Spleen (tissue), 11 donors: ENCODE results near the gene HUNK. TPM values are rescaled to one million over a fixed set of nuclear protein-coding genes. Genes with fewer than 3 reads are reported as not detected.

Experiments
- DNase-seq: peaks from one replicate; pipeline ENCODE4 v3.0.0-alpha.2; 2020
- H3K27ac ChIP-seq, 8 donors: fragments of 200-600 bp; sonication (generic) in 7 of 8; 1 replicate in 4 of 8; 2 replicates in 4 of 8; pipeline versions ENCODE4 v1.5.0 to v1.8.0; 2016 to 2021; ENCODE audit warnings: inconsistent platforms in 4 of 8, mild to moderate bottlenecking in 4 of 8, moderate library complexity in 1 of 8
- H3K27me3 ChIP-seq, 7 donors: fragments of 200-600 bp; sonication (generic) in 6 of 7; replicated peaks in 1 of 7; 1 replicate in 4 of 7; 2 replicates in 3 of 7; pipeline versions ENCODE4 v1.5.0 to v1.8.0; 2016 to 2021; ENCODE audit warnings: inconsistent platforms in 3 of 7, mild to moderate bottlenecking in 1 of 7
- H3K36me3 ChIP-seq, 6 donors: fragments of 200-600 bp; sonication (generic) in 5 of 6; 1 replicate in 4 of 6; 2 replicates in 2 of 6; pipeline versions ENCODE4 v1.5.0 to v1.8.0; 2016 to 2021; ENCODE audit warnings: inconsistent platforms in 2 of 6
- H3K4me1 ChIP-seq, 6 donors: fragments of 200-600 bp; sonication (generic) in 5 of 6; 1 replicate in 3 of 6; 2 replicates in 3 of 6; pipeline versions ENCODE4 v1.5.0 to v1.8.0; 2016 to 2021; ENCODE audit warnings: inconsistent platforms in 3 of 6
- H3K4me3 ChIP-seq, 8 donors: fragments of 200-600 bp; sonication (generic) in 7 of 8; 1 replicate in 4 of 8; 2 replicates in 4 of 8; pipeline versions ENCODE4 v1.5.0 to v1.8.0; 2016 to 2021; ENCODE audit warnings: inconsistent platforms in 4 of 8, mild to moderate bottlenecking in 4 of 8, moderate library complexity in 2 of 8
- H3K9me3 ChIP-seq, 8 donors: fragments of 200-600 bp; sonication (generic) in 7 of 8; 1 replicate in 4 of 8; 2 replicates in 4 of 8; pipeline versions ENCODE4 v1.5.0 to v1.8.0; 2016 to 2021; ENCODE audit warnings: inconsistent platforms in 4 of 8
- POLR2A ChIP-seq, 3 donors: fragments of 450-650 bp; IDR thresholded peaks; one replicate each; pipeline ENCODE4 v1.5.1; 2017; ENCODE audit warnings: antibody characterized with exemption in 3 of 3, mild to moderate bottlenecking in 1 of 3
- POLR2AphosphoS5 ChIP-seq, 3 donors: sonication (generic); formaldehyde crosslinking; IDR thresholded peaks; one replicate each; pipeline ENCODE4 v1.5.1; 2017; ENCODE audit warnings: antibody characterized with exemption in 3 of 3
- WGBS, 5 donors: extraction: QIAGEN DNeasy Blood & Tissue Kit in 3 of 5; methylation state at CpG; one replicate each; pipeline versions ENCODE4 v1.1.5 to v1.1.7; 2013 to 2018; 5-methylcytosine and 5-hydroxymethylcytosine counted together
- intact Hi-C: fragments of 100-400 bp; cut with DNase I; formaldehyde crosslinking; loops from one replicate; pipeline ENCODE4 v1.15.0; 2023; ENCODE audit warnings: low total_unique reads
- polyA plus RNA-seq, 3 donors: library from polyadenylated mRNA; stranded (reverse); fragments of 200-250 nt; gene quantifications; one replicate each; pipeline ENCODE4 v1.2.1, GENCODE V29; 2013
- total RNA-seq, 7 donors: library from RNA; depleted of rRNA in 3 of 7; stranded (reverse); fragments of >200 nt in 3 of 7; fragmentation: NEBNext Ultra II Directional in 4 of 7; extraction: Animal tissue kit (Norgen Biotek cat#: 25700) in 4 of 7; gene quantifications; one replicate each; pipeline versions ENCODE4 v1.1.0 to v1.2.1, GENCODE V29; 2016 to 2021
- TF ChIP-seq, protein P1 (sequence below), 11 experiments: fragments of 200-600 bp in 7 of 11; fragments of 450-650 bp in 4 of 11; sonication (generic) in 4 of 11; IDR thresholded peaks in 8 of 11; conservative IDR thresholded peaks in 3 of 11; 1 replicate in 7 of 11; 2 replicates in 4 of 11; pipeline versions ENCODE4 v1.4.0 to v1.8.0; 2016 to 2021; ENCODE audit warnings: antibody characterized with exemption in 11 of 11, inconsistent platforms in 4 of 11, mild to moderate bottlenecking in 1 of 11
- donor health status: healthy with polysubstance abuse.
- donor health status: DM: no; HTN: no; CAD: no; lungs with moderate emphysema.
- donor health status: DM: no; HTN: no; CAD: no.
- donor health status: Bipolar disorder and iron deficiency.
- donor health status: healthy.
- donor health status: DM: no; HTN: no; CAD: no.
- donor health status: DM: yes; HTN: yes; CAD: no.

Gene HUNK
- total and polyA plus RNA-seq, 10 donors: 0.06 to 0.41 (median 0.14) TPM; not detected in 3

DNA sequence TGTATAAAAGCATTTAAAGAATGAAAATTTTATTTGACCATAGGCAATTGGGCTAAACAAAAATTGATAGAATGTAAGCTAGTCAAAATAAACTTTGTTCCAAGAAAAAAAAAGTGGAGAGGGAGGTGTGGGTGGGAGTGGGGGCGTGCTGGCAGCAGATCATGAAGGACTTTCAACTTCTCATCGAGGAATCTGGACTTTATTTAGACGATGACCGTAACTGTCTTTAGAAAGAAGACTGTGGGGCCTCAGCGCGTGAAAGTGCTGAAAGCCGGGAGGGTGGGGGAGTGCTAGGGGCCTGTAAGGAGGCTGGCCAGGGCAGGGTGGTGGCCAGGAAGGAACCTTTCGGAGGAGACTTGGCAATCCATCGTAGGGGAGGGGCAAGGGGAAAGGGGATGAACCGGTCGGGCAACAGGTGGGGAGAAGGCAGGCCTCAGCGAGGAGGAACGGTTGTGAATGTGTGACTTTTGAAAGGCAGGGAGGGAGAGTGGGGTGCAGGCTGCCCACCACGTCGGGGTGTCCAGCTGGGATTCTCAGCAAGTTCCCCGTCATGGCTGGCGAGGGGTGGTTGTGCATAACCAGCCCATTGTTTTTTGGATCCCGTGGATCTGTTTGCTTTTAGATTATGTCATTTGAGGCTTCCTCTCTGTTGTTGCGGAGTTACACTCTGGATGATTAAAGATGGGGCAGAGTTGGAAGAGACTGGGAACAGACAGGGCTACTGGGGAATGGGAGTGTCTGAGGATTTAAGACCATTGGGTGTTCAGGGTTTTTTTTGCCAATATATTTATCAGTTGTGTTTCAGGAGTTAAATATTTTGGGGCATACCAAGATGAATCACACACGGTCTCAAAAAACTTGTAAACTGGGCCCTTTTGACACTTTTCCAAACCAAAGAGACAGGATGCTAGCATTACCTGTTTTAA is 35.5 kb downstream of the HUNK start:
- Histone ChIP-seq H3K9me3 (no peaks in the 10 kb centered on the region), H3K27me3 (peaks cover 0 to 41% (median 7%) of the 10 kb centered on the region in 7 donors), H3K27ac (no peak overlapping the region), H3K36me3 (no peaks in the 10 kb centered on the region), H3K4me1 (no peaks in the 10 kb centered on the region), H3K4me3 (no peak overlapping the region)
- DNase-seq: no peak
- intact Hi-C loops: no loop called here
- 36 to 46% (median 45%) methylated on average over 20 of the region's 20 CpGs for WGBS, 5 donors
- TF ChIP-seq POLR2A (IDR thresholded peaks at IDR 0.05) (no peak), POLR2AphosphoS5 (IDR thresholded peaks at IDR 0.05) (no peak)
- TF ChIP-seq, protein P1, sequence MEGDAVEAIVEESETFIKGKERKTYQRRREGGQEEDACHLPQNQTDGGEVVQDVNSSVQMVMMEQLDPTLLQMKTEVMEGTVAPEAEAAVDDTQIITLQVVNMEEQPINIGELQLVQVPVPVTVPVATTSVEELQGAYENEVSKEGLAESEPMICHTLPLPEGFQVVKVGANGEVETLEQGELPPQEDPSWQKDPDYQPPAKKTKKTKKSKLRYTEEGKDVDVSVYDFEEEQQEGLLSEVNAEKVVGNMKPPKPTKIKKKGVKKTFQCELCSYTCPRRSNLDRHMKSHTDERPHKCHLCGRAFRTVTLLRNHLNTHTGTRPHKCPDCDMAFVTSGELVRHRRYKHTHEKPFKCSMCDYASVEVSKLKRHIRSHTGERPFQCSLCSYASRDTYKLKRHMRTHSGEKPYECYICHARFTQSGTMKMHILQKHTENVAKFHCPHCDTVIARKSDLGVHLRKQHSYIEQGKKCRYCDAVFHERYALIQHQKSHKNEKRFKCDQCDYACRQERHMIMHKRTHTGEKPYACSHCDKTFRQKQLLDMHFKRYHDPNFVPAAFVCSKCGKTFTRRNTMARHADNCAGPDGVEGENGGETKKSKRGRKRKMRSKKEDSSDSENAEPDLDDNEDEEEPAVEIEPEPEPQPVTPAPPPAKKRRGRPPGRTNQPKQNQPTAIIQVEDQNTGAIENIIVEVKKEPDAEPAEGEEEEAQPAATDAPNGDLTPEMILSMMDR (IDR thresholded peaks at IDR 0.05 in 8 of 11, conservative IDR thresholded peaks at IDR 0.05 in 3 of 11): no peak

DNA sequence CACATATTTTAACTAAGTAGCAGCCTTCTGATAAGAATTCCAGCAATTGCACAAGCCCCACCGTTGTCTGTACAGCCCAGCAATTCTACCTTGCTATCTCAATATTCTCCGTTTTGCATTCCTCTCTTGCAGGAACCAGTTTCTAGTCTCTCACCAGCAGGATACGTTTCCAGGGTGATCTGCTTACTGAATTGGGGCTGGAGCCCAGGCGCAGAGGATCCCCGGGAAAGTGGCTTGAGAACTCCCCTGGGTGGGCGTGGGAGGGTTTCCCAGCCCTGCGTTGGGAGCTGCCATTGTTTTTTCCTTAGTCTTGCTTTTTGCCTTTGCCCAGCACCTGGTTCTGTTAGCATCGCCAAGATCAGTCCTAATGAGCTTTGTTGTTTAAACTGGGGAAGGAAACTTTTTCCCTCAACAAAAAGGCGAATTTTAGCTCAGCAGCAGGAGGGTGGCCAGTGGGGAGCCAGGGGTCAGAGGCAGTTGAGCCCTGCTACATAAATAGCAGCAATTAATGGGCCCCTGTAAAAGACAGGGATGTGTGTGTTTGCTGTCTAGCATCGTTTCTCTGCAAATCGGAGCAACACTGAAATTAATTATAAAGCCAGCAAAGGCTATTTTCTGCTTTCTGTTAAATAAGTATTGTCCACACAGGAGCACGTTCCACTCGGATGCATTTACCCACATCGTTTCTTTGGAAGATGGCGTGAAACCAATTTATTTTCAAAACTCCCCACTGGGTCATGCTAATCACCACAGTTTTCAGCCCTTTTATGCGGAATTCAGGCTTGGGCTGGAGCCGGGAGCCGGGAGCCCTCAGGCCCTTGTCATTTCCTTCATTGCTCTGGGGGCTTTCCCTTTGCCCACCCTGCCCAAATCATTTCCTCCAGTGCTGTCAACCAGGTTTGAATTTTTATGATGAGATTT is 36.6 kb downstream of the HUNK start:
- WGBS, 5 donors: 28 to 37% (median 33%) methylated on average over 18 of the region's 18 CpGs
- Histone ChIP-seq H3K27ac (no peak overlapping the region), H3K4me1 (no peaks in the 10 kb centered on the region), H3K9me3 (no peaks in the 10 kb centered on the region), H3K36me3 (no peaks in the 10 kb centered on the region), H3K4me3 (no peak overlapping the region), H3K27me3 (peaks cover 0 to 41% (median 7%) of the 10 kb centered on the region in 7 donors)
- intact Hi-C loops: no loop called here
- DNase-seq: no peak
- TF ChIP-seq POLR2A (IDR thresholded peaks at IDR 0.05) (no peak), POLR2AphosphoS5 (IDR thresholded peaks at IDR 0.05) (no peak)
- TF ChIP-seq, protein P1 (IDR thresholded peaks at IDR 0.05 in 8 of 11, conservative IDR thresholded peaks at IDR 0.05 in 3 of 11): no peak

DNA sequence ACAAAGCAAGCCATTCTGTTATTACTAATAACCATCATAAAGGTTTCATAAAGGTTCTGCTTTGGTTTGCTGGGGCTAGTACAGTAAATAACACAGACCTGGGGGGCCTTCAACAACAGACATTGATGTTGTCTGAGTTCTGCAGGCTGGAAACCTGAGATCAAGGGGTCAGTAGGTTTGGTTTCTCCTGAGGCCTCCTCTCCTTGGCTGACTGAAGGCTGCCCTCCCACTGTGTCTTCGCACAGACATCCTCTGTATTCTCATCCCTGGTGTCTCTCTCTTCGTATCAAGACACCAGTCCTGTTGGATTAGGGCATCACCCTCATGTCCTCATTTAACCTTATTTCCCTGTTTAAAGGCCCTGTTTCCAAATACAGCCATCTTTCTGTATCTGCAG is 37.3 kb downstream of the HUNK start:
- 84 to 90% (median 89%) methylated on average over 2 of the region's 2 CpGs for WGBS, 5 donors
- Histone ChIP-seq H3K9me3 (no peaks in the 10 kb centered on the region), H3K27me3 (peaks cover 0 to 41% (median 7%) of the 10 kb centered on the region in 7 donors), H3K4me1 (no peaks in the 10 kb centered on the region), H3K27ac (no peak overlapping the region), H3K36me3 (no peaks in the 10 kb centered on the region), H3K4me3 (no peak overlapping the region)
- DNase-seq: no peak
- no peak for TF ChIP-seq POLR2A (IDR thresholded peaks at IDR 0.05)
- TF ChIP-seq, protein P1 (IDR thresholded peaks at IDR 0.05 in 8 of 11, conservative IDR thresholded peaks at IDR 0.05 in 3 of 11): no peak
- no peak for TF ChIP-seq POLR2AphosphoS5 (IDR thresholded peaks at IDR 0.05)
- intact Hi-C loops: no loop called here
